ENCODE data around the gene TUG1.

- TF ChIP-seq CTCF (IDR thresholded peaks at IDR 0.05): no peak
- no peak for TF ChIP-seq POLR2AphosphoS5 (IDR thresholded peaks at IDR 0.05; ENCODE audit: low read depth, low read length)
- TF ChIP-seq REST (IDR thresholded peaks at IDR 0.05; ENCODE audit: insufficient read depth in 1 of 2, low read depth in 2 of 2, low read length in 1 of 2): no peak
- no peak for TF ChIP-seq TCF7L2 (IDR thresholded peaks at IDR 0.05; ENCODE audit: low read depth, low read length)
These were observed 4.2 kb upstream of the TUG1 start for GRCh38 chr22:30964858-30965257.

Measured in Panc1 (cell line).